GM19025 (cell line): ENCODE measurements around the gene AUTS2.
"Not testable (repeated sequence)": the region's sequence is repeated elsewhere in the genome, so short reads cannot be mapped to it uniquely, and the experiment has no call there.

Experiments used
- ATAC-seq: cut with Tn5 transposase; IDR thresholded peaks from one replicate; pipeline ENCODE4 v1.9.1; 2021; ENCODE audit warnings: mild to moderate bottlenecking, low read depth, moderate library complexity; ENCODE audit not compliant: unreplicated experiment

AUTS2 gene

GRCh38 chr7:70589590-70589989 is 991.3 kb downstream of the AUTS2 start:
- ATAC-seq = no peak

- ATAC-seq = no peak
Measured at GRCh38 chr7:70590126-70590854, 992.0 kb downstream of the AUTS2 start.

- no peak for ATAC-seq
Measured at GRCh38 chr7:70591643-70592042, 993.4 kb downstream of the AUTS2 start.

- ATAC-seq = no peak
Measured at GRCh38 chr7:70592171-70592570, 993.9 kb downstream of the AUTS2 start.

- ATAC-seq = no peak
Measured at GRCh38 chr7:70594170-70594569, 995.9 kb downstream of the AUTS2 start.

GRCh38 chr7:70594885-70595284 is 996.6 kb downstream of the AUTS2 start:
- not testable (repeated sequence) for ATAC-seq

GRCh38 chr7:70595370-70595754 is 997.1 kb downstream of the AUTS2 start:
- no peak for ATAC-seq

GRCh38 chr7:70595755-70596597 is 997.7 kb downstream of the AUTS2 start:
- ATAC-seq = no peak

- ATAC-seq = no peak
Measured at GRCh38 chr7:70596598-70596913, 998.3 kb downstream of the AUTS2 start.

- ATAC-seq = no peak
Measured at GRCh38 chr7:70597066-70597465, 998.8 kb downstream of the AUTS2 start.

- no peak for ATAC-seq
Measured at GRCh38 chr7:70598976-70599375, 1000.7 kb downstream of the AUTS2 start.

- ATAC-seq = no peak
Measured at GRCh38 chr7:70599446-70600190, 1001.3 kb downstream of the AUTS2 start.

- no peak for ATAC-seq
Measured at GRCh38 chr7:70600993-70601392, 1002.7 kb downstream of the AUTS2 start.

- no peak for ATAC-seq
Measured at GRCh38 chr7:70602117-70602516, 1003.8 kb downstream of the AUTS2 start.

- no peak for ATAC-seq
Measured at GRCh38 chr7:70607281-70607680, 1009.0 kb downstream of the AUTS2 start.

- ATAC-seq = no peak
Measured at GRCh38 chr7:70607759-70608158, 1009.5 kb downstream of the AUTS2 start.

GRCh38 chr7:70608229-70608628 is 1010.0 kb downstream of the AUTS2 start:
- no peak for ATAC-seq

- no peak for ATAC-seq
Measured at GRCh38 chr7:70612811-70613210, 1014.5 kb downstream of the AUTS2 start.

GRCh38 chr7:70614237-70615045 is 1016.2 kb downstream of the AUTS2 start:
- no peak for ATAC-seq

- no peak for ATAC-seq
Measured at GRCh38 chr7:70615066-70615606, 1016.9 kb downstream of the AUTS2 start.
